A549 (cell line): Measurements from ENCODE around the gene FGFR2.

Source experiments
- MAFK ChIP-seq: fragments of 450-650 bp; IDR thresholded peaks from 2 replicates; pipeline ENCODE4 v1.6.1; 2014; ENCODE audit not compliant: partially characterized antibody
- POLR2A ChIP-seq: IDR thresholded peaks from 2 replicates; pipeline ENCODE4 v1.6.1; 2012; ENCODE audit warnings: mild to moderate bottlenecking, low read length
- RAD21 ChIP-seq, 2 experiments: fragments of >200 bp in 1 of 2; sonication (Bioruptor Twin) in 1 of 2; formaldehyde crosslinking in 1 of 2; IDR thresholded peaks in 1 of 2; conservative IDR thresholded peaks in 1 of 2; 2 replicates in 1 of 2; 3 replicates in 1 of 2; pipeline ENCODE4 v1.6.1; 2012 to 2018; ENCODE audit warnings: inconsistent platforms in 1 of 2
- ZFP36 ChIP-seq: fragments of 450-650 bp; IDR thresholded peaks from 2 replicates; pipeline ENCODE4 v1.6.1; 2014; ENCODE audit warnings: borderline replicate concordance; ENCODE audit not compliant: partially characterized antibody
- TF ChIP-seq, protein P1 (sequence below): fragments of >200 bp; sonication (Bioruptor Twin); formaldehyde crosslinking; IDR thresholded peaks from 3 replicates; pipeline ENCODE4 v1.5.1; 2016
- TF ChIP-seq, protein P2 (sequence below): fragments of 250-450 bp; sonication (Bioruptor Pico); IDR thresholded peaks from 2 replicates; pipeline ENCODE4 v1.5.0; 2021; ENCODE audit warnings: mild to moderate bottlenecking, moderate library complexity, borderline replicate concordance
- TF ChIP-seq, protein P3 (sequence below): fragments of 450-650 bp; IDR thresholded peaks from 2 replicates; pipeline ENCODE4 v1.6.1; 2014; ENCODE audit warnings: antibody characterized with exemption

DNA sequence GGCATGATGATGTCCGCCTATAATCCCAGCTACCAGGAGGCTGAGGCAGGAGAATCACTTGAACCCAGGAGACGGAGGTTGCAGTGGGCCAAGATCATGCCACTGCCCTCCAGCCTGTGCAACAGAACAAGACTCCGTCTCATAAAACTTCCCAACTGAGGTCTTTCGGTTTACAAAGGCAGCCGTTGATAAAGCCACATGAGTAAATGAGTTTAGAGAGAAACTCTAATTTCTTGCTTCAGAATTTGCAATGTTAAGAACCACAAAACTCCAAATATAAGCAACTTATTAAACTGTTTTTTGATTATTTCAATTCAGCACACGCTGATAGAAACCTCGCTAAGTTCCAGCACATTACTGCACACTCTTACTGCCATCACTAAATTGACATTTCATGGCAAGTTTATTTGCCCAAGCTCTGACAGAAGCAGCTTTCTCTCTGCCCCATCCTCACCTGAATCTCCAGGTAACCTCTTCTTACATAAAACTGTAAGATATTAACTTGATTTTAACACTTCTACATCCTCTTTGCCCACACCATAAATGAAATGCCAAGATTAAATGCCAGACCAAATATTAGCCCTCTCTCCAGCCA lies 67.7 kb downstream of the FGFR2 start:
- TF ChIP-seq, protein P1, sequence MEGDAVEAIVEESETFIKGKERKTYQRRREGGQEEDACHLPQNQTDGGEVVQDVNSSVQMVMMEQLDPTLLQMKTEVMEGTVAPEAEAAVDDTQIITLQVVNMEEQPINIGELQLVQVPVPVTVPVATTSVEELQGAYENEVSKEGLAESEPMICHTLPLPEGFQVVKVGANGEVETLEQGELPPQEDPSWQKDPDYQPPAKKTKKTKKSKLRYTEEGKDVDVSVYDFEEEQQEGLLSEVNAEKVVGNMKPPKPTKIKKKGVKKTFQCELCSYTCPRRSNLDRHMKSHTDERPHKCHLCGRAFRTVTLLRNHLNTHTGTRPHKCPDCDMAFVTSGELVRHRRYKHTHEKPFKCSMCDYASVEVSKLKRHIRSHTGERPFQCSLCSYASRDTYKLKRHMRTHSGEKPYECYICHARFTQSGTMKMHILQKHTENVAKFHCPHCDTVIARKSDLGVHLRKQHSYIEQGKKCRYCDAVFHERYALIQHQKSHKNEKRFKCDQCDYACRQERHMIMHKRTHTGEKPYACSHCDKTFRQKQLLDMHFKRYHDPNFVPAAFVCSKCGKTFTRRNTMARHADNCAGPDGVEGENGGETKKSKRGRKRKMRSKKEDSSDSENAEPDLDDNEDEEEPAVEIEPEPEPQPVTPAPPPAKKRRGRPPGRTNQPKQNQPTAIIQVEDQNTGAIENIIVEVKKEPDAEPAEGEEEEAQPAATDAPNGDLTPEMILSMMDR: no peak
- TF ChIP-seq, protein P2, sequence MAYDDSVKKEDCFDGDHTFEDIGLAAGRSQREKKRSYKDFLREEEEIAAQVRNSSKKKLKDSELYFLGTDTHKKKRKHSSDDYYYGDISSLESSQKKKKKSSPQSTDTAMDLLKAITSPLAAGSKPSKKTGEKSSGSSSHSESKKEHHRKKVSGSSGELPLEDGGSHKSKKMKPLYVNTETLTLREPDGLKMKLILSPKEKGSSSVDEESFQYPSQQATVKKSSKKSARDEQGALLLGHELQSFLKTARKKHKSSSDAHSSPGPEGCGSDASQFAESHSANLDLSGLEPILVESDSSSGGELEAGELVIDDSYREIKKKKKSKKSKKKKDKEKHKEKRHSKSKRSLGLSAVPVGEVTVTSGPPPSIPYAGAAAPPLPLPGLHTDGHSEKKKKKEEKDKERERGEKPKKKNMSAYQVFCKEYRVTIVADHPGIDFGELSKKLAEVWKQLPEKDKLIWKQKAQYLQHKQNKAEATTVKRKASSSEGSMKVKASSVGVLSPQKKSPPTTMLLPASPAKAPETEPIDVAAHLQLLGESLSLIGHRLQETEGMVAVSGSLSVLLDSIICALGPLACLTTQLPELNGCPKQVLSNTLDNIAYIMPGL: no peak
- TF ChIP-seq POLR2A (no peak), MAFK (no peak), RAD21 (conservative IDR thresholded peaks at IDR 0.05 in 1 of 2, IDR thresholded peaks at IDR 0.05 in 1 of 2) (no peak), ZFP36 (no peak)
- TF ChIP-seq, protein P3, sequence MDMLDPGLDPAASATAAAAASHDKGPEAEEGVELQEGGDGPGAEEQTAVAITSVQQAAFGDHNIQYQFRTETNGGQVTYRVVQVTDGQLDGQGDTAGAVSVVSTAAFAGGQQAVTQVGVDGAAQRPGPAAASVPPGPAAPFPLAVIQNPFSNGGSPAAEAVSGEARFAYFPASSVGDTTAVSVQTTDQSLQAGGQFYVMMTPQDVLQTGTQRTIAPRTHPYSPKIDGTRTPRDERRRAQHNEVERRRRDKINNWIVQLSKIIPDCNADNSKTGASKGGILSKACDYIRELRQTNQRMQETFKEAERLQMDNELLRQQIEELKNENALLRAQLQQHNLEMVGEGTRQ: no peak
